SKM-1 (cell line): ENCODE results near the gene GFRA1.

Experiments used
- DNase-seq: peaks from one replicate; lab custom pipeline; 2025; ENCODE audit not compliant: unreplicated experiment; lab: John Stamatoyannopoulos, UW

The GFRA1 gene

DNA sequence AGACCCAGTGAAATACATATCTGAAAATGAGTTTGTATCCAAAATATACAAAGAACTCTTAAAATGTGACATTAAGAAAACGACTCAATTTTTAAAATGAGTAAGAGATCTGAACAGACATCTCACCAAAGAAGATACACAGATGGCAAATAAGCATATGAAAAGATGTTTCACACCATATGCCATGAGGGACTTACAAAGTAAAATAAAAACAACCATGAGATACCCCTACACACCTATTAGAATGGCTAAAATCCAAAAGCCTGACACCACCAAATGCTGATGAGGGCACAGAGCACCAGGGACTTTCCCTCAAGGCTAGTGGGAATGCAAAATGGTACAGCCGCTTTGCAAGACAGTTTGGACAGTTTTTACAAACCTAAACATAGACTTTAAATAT is 27.9 kb downstream of the GFRA1 start:
- DNase-seq, result no peak

DNA sequence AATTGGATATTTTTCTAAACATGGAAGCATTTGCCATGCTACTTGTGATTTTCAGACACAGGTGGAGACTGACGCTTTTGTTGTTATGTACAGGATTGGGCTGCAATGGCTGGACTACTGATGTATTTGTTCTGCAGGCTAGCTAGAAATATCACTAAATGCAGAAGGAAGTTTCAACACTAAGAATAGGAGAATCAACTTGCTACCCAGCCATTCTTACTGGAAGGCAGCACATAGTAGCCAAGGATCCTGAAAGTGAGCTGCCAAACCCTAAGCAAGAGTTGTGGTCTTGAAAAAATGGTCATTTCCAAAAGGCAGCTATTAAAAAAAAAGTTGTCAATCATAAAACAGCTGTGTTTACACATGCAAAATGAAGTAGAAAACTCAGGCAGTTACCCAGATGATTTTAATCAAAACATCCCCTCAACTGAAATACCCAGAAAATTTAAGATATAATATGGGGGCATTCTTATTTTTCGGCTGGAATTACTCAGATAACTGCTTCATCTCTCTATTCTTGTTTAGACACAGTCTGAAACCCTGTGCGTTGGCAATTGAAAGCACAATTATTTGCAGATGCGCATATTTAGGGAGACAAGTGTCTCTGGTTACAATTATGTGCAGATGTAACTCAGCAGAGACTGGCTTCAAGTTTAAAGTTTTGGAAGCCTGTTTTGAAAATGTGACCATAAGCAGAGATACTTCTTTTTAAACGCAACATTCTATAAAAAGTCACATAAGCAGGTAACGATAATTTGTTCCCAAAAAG is 31.2 kb downstream of the GFRA1 start:
- no peak for DNase-seq

DNA sequence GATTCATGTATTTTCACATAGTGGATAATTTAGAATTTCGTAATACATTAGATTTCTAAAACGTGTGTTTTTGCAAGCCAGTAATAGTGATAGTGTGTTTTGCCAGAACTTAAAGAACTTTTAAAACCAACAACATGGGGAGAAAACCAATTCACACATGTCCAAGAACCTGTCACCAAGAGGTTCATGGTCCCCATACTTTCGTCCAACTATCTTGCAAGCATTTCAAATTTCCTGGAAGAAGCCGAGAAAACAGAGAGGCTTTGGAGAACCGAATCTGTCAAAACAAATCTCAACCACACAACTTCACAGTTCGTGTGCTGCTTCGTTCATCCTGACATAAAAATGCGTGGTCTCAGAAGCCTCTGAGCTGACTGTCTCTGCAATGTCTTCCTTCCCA is 31.9 kb downstream of the GFRA1 start:
- no peak for DNase-seq

DNA sequence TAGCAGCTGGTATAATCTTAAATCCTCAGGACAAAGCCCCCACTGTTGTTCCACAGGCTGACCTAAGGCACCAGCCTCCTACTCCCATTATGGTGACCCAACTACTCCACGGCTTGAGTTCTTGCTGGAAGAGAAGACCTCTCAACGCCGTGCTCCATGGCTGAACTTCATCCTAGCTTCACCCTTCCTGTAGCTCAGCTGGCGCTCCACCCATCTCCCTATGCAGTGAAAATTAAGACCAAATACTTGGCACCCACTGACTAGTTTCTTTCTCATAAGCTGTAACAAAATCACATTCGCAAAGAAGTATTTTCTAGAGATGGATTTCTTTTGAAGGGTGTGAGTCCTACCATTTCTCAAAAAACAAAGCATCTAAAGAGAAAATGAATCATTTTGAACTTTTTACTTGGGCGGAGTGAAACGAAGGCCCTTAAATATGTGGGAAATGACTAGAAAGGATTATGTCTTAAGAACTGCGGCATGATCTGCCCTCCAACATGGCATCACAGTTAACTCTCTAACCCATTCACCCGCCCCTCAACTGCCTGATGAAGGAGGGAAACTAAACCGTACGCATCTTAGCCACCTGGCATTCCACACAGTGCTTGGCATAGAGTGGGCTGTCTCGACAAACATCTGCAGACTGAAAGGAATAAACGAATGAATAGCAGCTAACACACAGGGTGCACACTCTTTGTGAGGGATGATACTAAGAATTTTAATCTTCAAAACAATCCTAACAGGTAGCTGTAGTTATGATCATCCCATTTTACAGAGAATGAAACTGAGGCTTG is 32.7 kb downstream of the GFRA1 start:
- no peak for DNase-seq

DNA sequence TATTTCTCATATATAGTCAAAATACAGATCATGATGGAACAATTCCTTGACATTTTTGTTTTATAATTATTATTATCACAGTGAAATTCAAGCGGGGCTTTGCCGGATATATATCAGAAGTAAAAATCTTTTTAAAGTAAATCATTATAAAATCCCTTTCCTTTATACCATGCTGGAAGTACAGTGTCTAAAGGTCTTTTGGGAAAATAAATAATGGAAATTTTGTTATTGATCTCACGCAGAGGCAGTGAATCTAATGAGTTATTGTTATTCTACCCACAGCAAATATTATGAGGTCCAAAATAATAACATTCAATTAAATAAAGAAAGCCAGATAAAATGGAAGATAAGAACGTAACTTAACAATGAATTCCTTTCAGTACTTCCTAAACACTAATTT is 33.8 kb downstream of the GFRA1 start:
- no peak for DNase-seq

DNA sequence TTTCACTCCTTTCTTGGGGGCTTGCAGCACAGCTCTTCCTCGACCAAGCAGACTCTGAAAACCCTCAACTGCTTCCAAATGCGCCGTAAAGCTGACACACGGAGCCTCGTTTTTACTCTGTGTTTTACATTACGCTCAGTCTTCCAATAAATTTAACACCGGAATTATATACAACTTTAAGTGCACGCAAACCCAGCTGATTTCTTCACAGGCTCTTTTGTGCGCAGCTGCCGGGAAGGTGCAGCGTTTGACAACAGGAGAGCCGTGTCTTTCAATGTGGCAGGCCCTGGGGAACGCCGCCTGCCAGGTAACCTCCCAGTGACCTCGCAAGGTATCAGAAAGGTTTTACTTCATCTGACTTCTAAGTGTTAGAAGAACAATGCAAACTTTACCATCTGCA is 35.0 kb downstream of the GFRA1 start:
- DNase-seq, result no peak

DNA sequence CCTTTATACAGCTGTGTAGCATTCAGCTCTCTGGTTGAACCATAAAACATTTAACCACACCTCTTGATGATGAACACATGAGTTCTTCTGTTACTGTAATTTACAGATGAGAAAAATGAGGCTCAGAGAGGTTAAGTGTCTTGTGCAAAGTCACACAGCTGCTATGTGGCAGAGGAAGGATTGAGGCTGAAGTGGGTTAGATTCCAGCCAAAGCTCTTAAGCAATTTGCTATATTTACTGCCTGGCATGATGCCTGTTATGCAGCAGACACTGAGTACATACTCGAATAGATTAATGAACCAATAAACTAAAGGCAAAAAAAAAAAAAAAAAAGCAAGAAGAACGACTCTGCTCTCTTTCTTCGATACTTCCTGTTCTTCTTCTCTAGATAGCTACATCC is 35.7 kb downstream of the GFRA1 start:
- DNase-seq, result no peak

DNA sequence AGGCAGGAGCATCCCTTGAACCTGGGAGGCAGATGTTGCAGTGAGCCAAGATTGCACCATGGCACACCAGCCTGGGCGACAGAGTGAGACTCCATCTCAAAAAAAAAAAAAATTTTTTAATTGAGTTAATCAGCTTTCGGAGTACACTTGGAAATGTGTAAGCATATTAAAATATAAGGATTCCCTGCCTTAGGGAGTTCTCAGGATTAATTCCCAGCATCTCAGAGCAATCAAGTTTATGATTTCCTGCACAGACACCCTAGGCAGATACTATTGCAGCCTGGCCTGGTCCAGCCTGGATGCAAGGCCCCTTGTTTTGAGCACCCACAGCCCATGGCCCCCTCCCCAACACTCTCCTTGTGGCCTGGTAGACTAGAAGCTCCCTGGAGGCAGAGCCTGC is 39.8 kb downstream of the GFRA1 start:
- no peak for DNase-seq

DNA sequence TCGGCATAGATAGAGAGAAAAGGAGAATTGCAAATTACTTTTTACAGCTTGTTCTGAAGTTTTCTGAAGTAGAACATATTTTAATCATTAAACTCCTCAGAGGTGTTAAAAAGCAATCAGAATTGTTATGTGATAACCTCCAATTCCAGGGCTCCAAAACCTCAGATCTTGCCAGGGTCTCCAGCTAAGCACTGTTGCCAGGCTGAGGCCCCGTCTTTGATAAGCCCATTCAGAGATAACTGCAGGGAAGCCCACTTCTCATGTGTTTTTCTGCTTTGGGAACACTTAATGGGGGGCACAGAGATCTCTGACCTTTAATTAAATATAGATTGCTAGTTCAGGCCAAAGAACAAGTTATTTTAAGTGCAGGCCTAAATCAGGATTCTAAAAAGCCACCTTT is 40.4 kb downstream of the GFRA1 start:
- no peak for DNase-seq

DNA sequence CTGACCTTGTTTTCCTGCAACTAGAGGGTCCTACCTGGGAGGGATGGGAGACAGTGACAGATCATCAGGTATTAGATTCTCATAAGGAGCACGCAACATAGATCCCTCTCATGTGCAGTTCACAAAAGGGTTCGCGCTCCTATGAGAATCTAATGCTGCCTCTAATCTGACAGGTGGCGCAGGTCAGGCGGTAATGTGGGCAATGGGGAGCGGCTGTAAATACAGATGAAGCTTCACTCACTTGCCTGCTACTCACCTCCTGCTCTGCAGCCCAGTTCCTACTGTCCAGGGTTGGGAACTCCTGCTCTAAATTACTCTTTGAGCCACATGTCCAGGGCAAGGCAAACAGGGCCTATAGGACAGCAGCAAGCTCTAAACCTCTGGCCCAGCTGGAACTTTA is 46.2 kb downstream of the GFRA1 start:
- no peak for DNase-seq

DNA sequence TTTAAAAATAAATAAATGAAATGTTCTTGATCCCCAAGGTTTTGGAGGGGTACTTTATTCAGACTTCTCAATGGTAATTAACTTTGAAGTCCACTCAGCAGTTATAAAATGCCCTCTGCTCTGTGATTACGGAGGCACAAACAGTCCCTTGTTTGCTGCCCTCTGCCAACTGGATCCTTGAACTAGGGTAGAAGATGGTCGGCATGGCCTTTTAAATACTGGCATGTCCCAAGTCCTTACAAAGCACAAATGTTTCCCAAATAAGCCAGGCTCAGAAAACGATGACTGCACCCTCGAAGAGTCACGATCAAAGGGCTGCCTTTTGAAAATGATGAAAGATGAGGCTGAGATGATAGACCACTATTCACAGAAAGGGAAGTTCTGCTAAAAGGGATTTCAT is 47.0 kb downstream of the GFRA1 start:
- DNase-seq, result no peak

DNA sequence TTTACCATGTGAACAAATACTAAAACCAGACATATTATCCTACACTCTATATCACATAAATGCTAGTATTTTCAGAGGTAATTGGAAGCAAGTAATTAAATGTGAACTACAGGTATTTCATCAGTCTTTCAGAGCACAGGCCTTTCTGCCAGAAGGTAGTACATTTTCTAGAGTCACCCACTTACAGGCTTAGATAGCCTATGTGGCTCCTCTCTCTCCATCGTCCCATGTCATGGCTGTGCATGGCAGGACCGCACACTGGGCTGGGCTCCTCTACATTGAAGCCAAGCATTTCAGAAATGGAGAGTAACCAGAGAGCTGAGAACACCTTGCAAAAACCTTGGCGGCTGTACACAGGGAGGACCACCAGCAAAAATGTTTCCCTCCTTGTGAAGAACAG is 49.7 kb downstream of the GFRA1 start:
- no peak for DNase-seq

DNA sequence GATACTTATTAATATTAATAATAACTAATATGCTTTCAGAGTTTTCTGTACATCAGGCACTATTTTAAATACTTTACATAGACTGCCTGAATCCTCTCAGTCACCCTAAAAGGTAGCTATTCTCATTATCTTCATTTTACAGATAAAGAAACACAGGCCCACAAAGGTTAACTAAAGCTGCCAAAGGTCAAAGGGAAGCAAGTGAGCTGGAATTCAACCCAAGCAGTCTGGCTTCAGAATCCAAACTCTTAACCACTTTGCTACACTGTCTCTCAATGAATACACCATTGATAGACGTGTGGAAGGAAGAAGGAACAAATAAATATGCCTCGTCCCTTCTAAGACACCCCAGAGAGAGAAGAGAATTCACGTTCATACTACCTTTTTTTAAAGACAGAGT is 52.0 kb downstream of the GFRA1 start:
- DNase-seq, result no peak

DNA sequence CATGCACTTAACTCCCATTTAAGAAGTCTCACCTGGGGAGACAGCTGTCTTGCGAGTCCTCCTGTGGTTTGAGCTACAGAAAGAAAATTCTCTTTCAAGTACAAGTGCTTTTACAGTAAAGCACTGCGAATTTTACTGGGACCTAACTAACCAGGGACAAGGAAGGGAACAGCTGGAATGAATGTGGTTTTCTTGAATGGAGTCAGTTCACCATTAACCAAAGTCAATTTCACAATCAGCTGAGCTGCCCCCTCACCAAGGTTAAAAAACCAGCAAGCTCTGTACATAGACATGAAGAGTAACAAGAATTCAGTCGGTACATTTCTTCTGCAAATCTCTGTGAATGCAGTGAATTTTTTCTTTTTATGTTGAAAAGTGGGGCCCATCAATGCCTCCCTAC is 56.3 kb downstream of the GFRA1 start:
- DNase-seq, result no peak

DNA sequence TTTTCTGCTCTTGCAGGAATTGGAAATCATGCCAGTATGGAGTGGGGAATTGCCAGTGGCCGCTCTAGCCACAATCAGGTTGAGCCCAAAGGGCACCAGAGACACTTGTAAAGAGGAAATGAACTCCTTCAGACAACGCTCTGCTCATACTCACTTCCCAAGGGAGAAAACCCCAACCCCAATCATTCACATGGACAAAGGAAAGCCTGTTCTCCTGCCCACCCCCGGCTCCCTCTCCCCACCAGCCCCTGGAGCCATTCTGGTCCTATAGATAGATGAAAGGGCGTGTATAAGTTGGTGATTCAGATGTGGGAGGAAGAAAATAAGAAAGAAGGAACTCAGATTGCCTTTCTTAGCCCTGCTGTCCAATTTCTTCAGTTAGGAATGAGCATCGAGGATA is 57.4 kb downstream of the GFRA1 start:
- DNase-seq, result no peak

DNA sequence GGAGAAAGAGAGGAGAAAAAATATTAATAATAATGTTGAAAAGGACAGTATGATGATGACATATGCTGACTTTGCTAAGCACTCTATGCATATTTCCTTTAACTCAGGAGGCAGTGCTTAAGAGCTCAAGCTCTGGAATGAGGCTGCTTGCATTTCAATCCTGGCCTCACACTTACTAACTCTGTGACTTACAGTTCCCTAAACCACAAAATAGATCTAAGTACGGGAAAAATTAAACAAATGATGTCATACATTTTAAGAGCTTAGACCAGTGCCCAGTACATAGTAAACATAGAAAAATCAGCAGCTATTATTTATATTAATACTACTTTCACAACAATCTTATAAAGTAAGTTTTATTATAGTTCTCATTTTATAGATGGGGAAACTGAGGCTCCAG is 61.3 kb downstream of the GFRA1 start:
- DNase-seq, result no peak

DNA sequence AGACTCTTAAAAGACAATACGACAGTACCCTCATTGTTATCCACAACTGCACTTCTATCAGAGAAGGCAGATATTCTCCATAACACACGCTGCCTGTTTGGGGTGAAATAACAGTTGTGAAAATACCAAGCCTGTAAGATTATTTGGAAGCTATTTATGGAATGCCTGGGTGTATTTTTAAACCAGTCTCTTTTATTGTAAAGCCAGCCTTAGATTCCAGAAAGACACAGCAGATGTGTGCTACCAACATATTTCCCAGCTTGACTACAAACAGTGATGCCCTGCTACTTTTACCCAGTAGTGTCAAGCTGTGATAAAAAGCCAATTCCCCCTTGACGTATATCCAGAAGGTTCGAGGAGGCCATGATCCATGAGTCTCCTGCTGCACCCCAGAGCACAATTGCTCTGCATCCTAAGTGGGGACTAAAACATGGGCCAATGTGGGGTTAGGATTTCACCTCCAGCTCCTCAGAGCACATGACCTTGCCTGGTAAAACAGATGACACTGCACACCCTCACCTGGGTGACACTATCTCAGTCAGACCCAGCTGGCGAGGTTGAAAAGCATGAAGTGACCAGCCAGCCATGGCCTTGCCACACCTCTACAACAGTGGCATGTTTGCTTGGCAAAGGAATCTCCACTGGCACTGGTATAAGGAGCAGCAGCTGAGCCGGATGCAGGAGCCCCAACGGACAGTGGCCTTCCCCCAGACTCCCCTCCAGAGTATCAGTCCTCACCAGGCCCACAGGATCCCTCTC is 62.2 kb downstream of the GFRA1 start:
- no peak for DNase-seq

DNA sequence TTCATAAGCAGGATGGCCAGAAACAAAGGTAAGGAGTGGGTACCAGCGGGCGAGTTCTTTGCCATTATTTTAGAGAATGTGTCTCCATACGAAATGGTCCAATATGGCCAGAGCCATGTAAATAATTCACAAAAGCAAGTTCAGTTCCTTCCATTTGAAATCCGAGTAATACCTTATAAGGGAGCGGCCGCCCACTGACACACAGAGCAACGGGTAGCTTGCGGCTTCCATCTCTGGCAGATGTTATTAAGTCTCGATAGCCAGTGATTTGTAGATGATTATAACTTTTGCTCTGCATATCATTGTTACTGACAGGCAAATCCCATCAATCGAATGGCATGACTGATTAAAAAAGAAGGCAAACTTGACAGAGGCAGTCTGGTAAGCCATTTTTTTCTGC is 63.2 kb downstream of the GFRA1 start:
- DNase-seq, result no peak

DNA sequence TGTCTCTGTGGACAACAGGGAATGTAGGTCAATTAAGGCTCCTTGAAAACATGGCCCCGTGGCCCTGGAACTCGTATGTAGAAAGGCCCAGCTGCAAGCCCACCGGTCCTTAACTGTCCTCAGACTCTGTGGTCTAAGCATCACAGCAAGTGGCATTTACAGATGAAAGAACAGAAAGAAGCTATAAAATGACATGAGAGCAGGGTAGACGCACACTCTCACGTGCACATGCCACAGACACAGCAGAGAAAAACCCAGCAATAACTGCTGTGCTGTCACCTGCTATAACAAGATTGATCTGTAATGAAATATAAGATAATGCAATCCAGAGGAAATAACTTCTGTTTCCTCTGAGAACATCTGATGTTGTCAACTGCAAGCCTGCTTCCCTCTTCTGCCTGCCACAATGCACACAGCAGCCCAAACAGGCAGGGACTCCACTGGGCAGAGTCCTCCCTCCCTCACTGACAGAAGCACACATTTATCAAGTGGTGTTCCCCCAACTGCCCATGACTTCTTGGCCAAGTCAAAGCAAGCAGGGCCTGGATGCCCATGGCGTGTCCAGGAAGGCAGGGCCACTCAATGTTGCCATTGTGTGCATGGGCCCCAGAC is 63.9 kb downstream of the GFRA1 start:
- DNase-seq, result no peak

DNA sequence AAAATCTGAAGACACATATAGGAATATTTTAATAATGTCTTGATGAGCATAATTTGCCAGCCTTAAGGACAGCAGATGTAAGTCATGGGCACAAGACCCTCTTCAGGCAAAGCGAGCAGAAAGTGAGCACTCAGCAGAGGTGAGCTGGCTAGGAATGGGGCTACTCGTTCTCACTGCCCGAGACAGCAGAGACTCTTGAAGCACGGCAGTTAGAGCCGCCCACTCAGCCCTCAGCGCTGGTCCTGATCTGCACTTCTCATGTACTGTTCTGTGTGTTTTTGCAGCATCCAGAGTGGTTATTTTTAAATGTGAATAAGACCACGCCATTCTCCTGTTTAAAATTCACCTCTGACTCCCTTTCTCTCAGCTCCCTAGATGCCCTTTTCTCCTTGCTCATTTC is 65.3 kb downstream of the GFRA1 start:
- no peak for DNase-seq

DNA sequence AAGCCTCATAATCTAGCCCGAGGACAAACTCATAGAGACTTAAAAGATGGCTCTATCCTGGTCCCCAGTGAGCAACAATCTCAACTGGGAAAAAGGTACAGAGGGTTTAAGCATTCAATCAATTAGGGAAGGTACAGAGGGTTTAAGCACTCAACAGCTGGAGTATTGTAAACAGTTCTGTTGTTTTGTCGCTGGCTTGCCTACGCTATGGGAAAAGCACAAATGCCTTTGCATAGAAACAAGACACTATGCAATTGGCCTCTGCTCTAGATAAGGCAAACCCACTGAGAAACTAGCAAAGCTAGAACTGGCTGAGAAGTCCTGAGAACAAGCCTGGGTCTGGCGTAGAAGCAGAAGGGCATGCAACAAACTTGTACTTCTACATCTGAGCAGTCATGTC is 69.3 kb downstream of the GFRA1 start:
- no peak for DNase-seq
